SK-N-SH (cell line): ENCODE measurements around the gene ZNF474. TPM values are rescaled to one million over a fixed set of nuclear protein-coding genes. Genes with fewer than 3 reads are reported as not detected.

Experiments
- CTCF ChIA-PET: fragments of 300-600, 350-600 bp; formaldehyde crosslinking; extraction: SDS; loops from one replicate; lab custom pipeline; 2021; lab: Yijun Ruan, JAX
- POLR2A ChIA-PET: fragments of 350-600 bp; sonication (Branson Sonifier 250); formaldehyde crosslinking; extraction: SDS; loops from one replicate; lab custom pipeline; 2020; ENCODE audit warnings: antibody characterized with exemption, inconsistent platforms; lab: Yijun Ruan, JAX
- DNase-seq: peaks from one replicate; pipeline ENCODE4 v3.0.0; 2012
- H2AFZ ChIP-seq: fragments of 200-600 bp; sonication (generic); 2 replicates; pipeline ENCODE4 v1.8.1; 2016; ENCODE audit warnings: antibody characterized with exemption, mild to moderate bottlenecking, low read depth
- H3F3A ChIP-seq: fragments of 200-600 bp; sonication (generic); replicated peaks from 2 replicates; pipeline ENCODE3; 2016; ENCODE audit warnings: antibody characterized with exemption, mild to moderate bottlenecking; ENCODE audit not compliant: insufficient read depth
- H3K27ac ChIP-seq, 2 experiments: fragments of 200-500 bp in 1 of 2; fragments of 200-600 bp in 1 of 2; sonication (Bioruptor generic) in 1 of 2; sonication (generic), shearing (Covaris generic) in 1 of 2; 2 replicates each; pipeline versions ENCODE4 v1.5.1 to v1.6.1; 2014 to 2016; ENCODE audit warnings: low read depth in 2 of 2, inconsistent platforms in 1 of 2, low read length in 1 of 2, mild to moderate bottlenecking in 1 of 2, mixed read lengths in 1 of 2
- H3K27me3 ChIP-seq: fragments of 200-600 bp; sonication (generic), shearing (Covaris generic); 2 replicates; pipeline ENCODE4 v1.6.1; 2016; ENCODE audit warnings: mixed run types; ENCODE audit not compliant: insufficient read depth
- H3K36me3 ChIP-seq, 2 experiments: fragments of 200-500 bp in 1 of 2; fragments of 200-600 bp in 1 of 2; sonication (Bioruptor generic) in 1 of 2; sonication (generic) in 1 of 2; replicated peaks in 1 of 2; 2 replicates each; pipeline versions ENCODE3 to v1.5.1; 2014 to 2016; ENCODE audit warnings: low read length in 1 of 2, mild to moderate bottlenecking in 1 of 2; ENCODE audit not compliant: insufficient read depth in 2 of 2, control insufficient read depth in 1 of 2
- H3K4me1 ChIP-seq, 2 experiments: fragments of 200-500 bp in 1 of 2; fragments of 200-600 bp in 1 of 2; sonication (Bioruptor generic) in 1 of 2; sonication (generic), shearing (Covaris generic) in 1 of 2; 2 replicates each; pipeline versions ENCODE4 v1.5.1 to v1.6.1; 2014 to 2016; ENCODE audit warnings: low read depth in 1 of 2, low read length in 1 of 2, mixed run types in 1 of 2; ENCODE audit not compliant: insufficient read depth in 2 of 2, control insufficient read depth in 1 of 2
- H3K4me2 ChIP-seq: fragments of 200-600 bp; sonication (generic), shearing (Covaris generic); 2 replicates; pipeline ENCODE4 v1.6.1; 2017; ENCODE audit warnings: mixed run types
- H3K4me3 ChIP-seq, 2 experiments: fragments of 200-500 bp in 1 of 2; fragments of 200-600 bp in 1 of 2; sonication (Bioruptor generic) in 1 of 2; sonication (generic), shearing (Covaris generic) in 1 of 2; 2 replicates each; pipeline versions ENCODE4 v1.5.1 to v1.8.1; 2014 to 2016; ENCODE audit warnings: low read depth in 2 of 2, inconsistent platforms in 1 of 2, low read length in 1 of 2, mild to moderate bottlenecking in 1 of 2, mixed read lengths in 1 of 2, moderate library complexity in 1 of 2
- H3K79me2 ChIP-seq: fragments of 200-600 bp; sonication (generic); 2 replicates; pipeline ENCODE4 v1.8.1; 2017; ENCODE audit warnings: mild to moderate bottlenecking; ENCODE audit not compliant: insufficient read depth
- H3K9ac ChIP-seq: fragments of 200-600 bp; sonication (generic); 2 replicates; pipeline ENCODE4 v1.6.1; 2017; ENCODE audit warnings: mixed run types
- H3K9me2 ChIP-seq: fragments of 200-600 bp; sonication (generic); 2 replicates; pipeline ENCODE4 v1.6.1; 2017; ENCODE audit warnings: mixed run types
- H3K9me3 ChIP-seq: fragments of 200-600 bp; sonication (generic); 2 replicates; pipeline ENCODE4 v1.6.1; 2017; ENCODE audit warnings: mixed run types, mild to moderate bottlenecking, moderate library complexity
- H4K20me1 ChIP-seq: fragments of 200-600 bp; sonication (generic); 2 replicates; pipeline ENCODE4 v1.6.1; 2017; ENCODE audit warnings: mild to moderate bottlenecking, mixed run types; ENCODE audit not compliant: insufficient read depth
- EP300 ChIP-seq, 2 experiments: IDR thresholded peaks; 2 replicates each; pipeline versions ENCODE4 v1.4.0 to v1.6.1; 2012; ENCODE audit warnings: borderline replicate concordance in 1 of 2, low read depth in 1 of 2, low read length in 1 of 2
- FOSL2 ChIP-seq: IDR thresholded peaks from 2 replicates; pipeline ENCODE4 v1.4.0; 2012; ENCODE audit warnings: low read depth, mild to moderate bottlenecking, moderate library complexity, borderline replicate concordance
- GATA2 ChIP-seq: sonication (generic); formaldehyde crosslinking; IDR thresholded peaks from 2 replicates; pipeline ENCODE4 v1.5.0; 2020; ENCODE audit warnings: mild to moderate bottlenecking, missing genetic modification reagents
- JUND ChIP-seq: IDR thresholded peaks from 2 replicates; pipeline ENCODE4 v1.4.0; 2012
- MEF2A ChIP-seq: IDR thresholded peaks from 2 replicates; pipeline ENCODE4 v1.4.0; 2012; ENCODE audit warnings: low read depth, borderline replicate concordance
- MXI1 ChIP-seq: IDR thresholded peaks from 2 replicates; pipeline ENCODE4 v1.6.1; 2012; ENCODE audit warnings: mild to moderate bottlenecking, low read depth, low read length, improper control_type of control experiment
- NFIC ChIP-seq: IDR thresholded peaks from 2 replicates; pipeline ENCODE4 v1.4.0; 2012; ENCODE audit warnings: borderline replicate concordance
- RCOR1 ChIP-seq: fragments of 150-350 bp; IDR thresholded peaks from 2 replicates; pipeline ENCODE4 v1.6.1; 2017; ENCODE audit warnings: antibody characterized with exemption, low read length
- TCF12 ChIP-seq: IDR thresholded peaks from 2 replicates; pipeline ENCODE4 v1.4.0; 2012
- TEAD4 ChIP-seq: IDR thresholded peaks from 2 replicates; pipeline ENCODE4 v1.4.0; 2012; ENCODE audit warnings: mild to moderate bottlenecking, borderline replicate concordance; ENCODE audit not compliant: insufficient read depth
- WGBS: methylation state at CpG from one replicate; pipeline ENCODE4 v1.1.6; 2017; ENCODE audit warnings: low lambda C conversion rate; 5-methylcytosine and 5-hydroxymethylcytosine counted together
- polyA plus RNA-seq, 3 experiments: library from polyadenylated mRNA; depleted of rRNA; stranded (reverse); fragments of >200 nt; gene quantifications; 2 replicates each; pipeline ENCODE4 v1.2.3, GENCODE V29; 2012
- TF ChIP-seq, protein P1 (sequence below): IDR thresholded peaks from 2 replicates; pipeline ENCODE4; 2012
- TF ChIP-seq, protein P2 (sequence below): IDR thresholded peaks from 2 replicates; pipeline ENCODE4 v1.6.1; 2012; ENCODE audit warnings: mild to moderate bottlenecking, low read depth, low read length, moderate library complexity
- TF ChIP-seq, protein P3 (sequence below): fragments of 200-600 bp; sonication (generic); IDR thresholded peaks from 2 replicates; pipeline ENCODE4 v1.6.1; 2017; ENCODE audit warnings: antibody characterized with exemption, mild to moderate bottlenecking, moderate library complexity

ZNF474 gene
- polyA plus RNA-seq, 1 of the 3 experiments (the other 2 are of a cell fraction): 0.08 TPM

DNA sequence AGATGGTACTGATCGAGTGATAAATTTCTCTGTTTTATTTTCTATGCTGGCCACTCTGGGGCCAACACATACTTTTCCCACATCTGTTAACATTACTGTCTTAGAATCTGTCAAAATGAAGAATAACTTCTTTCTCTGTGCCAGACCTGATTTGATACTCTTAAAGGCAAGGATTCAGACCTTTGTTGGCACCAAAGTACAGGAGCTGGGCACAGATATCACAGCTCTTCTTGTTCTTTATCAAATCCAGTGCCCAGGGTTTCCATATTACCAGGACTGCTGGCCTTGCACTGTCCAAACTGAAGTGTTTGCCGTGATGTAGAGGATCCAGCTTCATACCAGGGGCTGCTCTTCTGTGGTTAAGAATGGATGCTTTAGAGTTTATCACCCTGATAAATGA lies 20.9 kb downstream of the ZNF474 start:
- no peaks in the 10 kb centered on the region for H3K27me3 ChIP-seq
- H3F3A ChIP-seq: peaks cover 48% of the 10 kb centered on the region
- H3K4me3 ChIP-seq: no peak overlapping the region
- 35% methylated on average over 2 of the region's 2 CpGs for WGBS
- POLR2A ChIA-PET: no interaction called here
- TF ChIP-seq MXI1 (no peak), EP300 (IDR thresholded peaks at IDR 0.05; ENCODE audit: borderline replicate concordance in 1 of 2, low read depth in 1 of 2, low read length in 1 of 2) (peak in 1 of 2 experiments; percentile 36; a peak in 1 of 4 replicates), MEF2A (no peak), TCF12 (peak; percentile 51; the same call in 1 of the 2 replicates), NFIC (peak; percentile 58; the same call in 1 of the 2 replicates)
- TF ChIP-seq, protein P1, sequence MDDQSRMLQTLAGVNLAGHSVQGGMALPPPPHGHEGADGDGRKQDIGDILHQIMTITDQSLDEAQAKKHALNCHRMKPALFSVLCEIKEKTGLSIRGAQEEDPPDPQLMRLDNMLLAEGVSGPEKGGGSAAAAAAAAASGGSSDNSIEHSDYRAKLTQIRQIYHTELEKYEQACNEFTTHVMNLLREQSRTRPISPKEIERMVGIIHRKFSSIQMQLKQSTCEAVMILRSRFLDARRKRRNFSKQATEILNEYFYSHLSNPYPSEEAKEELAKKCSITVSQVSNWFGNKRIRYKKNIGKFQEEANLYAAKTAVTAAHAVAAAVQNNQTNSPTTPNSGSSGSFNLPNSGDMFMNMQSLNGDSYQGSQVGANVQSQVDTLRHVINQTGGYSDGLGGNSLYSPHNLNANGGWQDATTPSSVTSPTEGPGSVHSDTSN: peak; percentile 85
- TF ChIP-seq, protein P2, sequence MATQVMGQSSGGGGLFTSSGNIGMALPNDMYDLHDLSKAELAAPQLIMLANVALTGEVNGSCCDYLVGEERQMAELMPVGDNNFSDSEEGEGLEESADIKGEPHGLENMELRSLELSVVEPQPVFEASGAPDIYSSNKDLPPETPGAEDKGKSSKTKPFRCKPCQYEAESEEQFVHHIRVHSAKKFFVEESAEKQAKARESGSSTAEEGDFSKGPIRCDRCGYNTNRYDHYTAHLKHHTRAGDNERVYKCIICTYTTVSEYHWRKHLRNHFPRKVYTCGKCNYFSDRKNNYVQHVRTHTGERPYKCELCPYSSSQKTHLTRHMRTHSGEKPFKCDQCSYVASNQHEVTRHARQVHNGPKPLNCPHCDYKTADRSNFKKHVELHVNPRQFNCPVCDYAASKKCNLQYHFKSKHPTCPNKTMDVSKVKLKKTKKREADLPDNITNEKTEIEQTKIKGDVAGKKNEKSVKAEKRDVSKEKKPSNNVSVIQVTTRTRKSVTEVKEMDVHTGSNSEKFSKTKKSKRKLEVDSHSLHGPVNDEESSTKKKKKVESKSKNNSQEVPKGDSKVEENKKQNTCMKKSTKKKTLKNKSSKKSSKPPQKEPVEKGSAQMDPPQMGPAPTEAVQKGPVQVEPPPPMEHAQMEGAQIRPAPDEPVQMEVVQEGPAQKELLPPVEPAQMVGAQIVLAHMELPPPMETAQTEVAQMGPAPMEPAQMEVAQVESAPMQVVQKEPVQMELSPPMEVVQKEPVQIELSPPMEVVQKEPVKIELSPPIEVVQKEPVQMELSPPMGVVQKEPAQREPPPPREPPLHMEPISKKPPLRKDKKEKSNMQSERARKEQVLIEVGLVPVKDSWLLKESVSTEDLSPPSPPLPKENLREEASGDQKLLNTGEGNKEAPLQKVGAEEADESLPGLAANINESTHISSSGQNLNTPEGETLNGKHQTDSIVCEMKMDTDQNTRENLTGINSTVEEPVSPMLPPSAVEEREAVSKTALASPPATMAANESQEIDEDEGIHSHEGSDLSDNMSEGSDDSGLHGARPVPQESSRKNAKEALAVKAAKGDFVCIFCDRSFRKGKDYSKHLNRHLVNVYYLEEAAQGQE: 0 out of 2 replicates have a peak, but pooled peaks have one; percentile 49
- H3K9ac ChIP-seq: peak overlapping the region; percentile 63; the same call in 1 of the 2 replicates
- no peaks in the 10 kb centered on the region for H3K36me3 ChIP-seq
- H2AFZ ChIP-seq: peak overlapping the region; percentile 30; the same call in 1 of the 2 replicates
- peak overlapping the region; percentile 68 to 93; a peak in 3 of 4 replicates for H3K27ac ChIP-seq
- CTCF ChIA-PET: no interaction called here
- no peaks in the 10 kb centered on the region for H3K9me2 ChIP-seq
- peaks cover 3 to 43% of the 10 kb centered on the region in 2 experiments for H3K4me1 ChIP-seq
- H3K79me2 ChIP-seq: no peaks in the 10 kb centered on the region
- H3K9me3 ChIP-seq: no peaks in the 10 kb centered on the region
- peak overlapping the region; percentile 54 for H3K4me2 ChIP-seq
- H4K20me1 ChIP-seq: no peaks in the 10 kb centered on the region
- DNase-seq: peak; percentile 27

DNA sequence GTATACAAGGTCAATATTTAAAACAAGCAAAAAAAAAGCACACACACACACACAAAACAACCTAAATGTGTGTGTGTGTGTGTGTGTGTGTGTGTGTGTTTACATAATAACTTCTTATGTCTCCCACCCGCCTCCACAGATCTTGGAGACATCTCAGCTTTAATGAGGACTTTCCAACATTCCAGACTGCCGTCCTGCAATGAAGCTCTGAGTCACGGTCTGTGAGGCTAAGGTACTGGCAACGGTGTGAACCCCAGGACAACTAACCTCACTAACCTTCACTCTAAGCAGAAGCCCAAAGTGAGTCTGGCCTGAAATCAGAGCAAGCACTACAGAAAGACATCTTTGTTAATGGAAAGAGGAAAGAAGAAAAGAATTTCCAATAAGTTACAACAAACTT lies 22.3 kb downstream of the ZNF474 start:
- Histone ChIP-seq H3K9me2 (no peaks in the 10 kb centered on the region), H3K36me3 (no peaks in the 10 kb centered on the region), H3K4me3 (no peak overlapping the region; a peak in 1 of 4 replicates), H3K79me2 (no peaks in the 10 kb centered on the region), H3K9me3 (no peaks in the 10 kb centered on the region), H2AFZ (no peak overlapping the region; the same call in 1 of the 2 replicates), H3K4me2 (peak overlapping the region; percentile 60), H3K27me3 (no peaks in the 10 kb centered on the region), H3K9ac (peak overlapping the region; percentile 63), H3F3A (peaks cover 48% of the 10 kb centered on the region), H3K27ac (peak overlapping the region in 1 of 2 experiments; percentile 93; a peak in 3 of 4 replicates), H3K4me1 (peaks cover 3 to 47% of the 10 kb centered on the region in 2 experiments), H4K20me1 (no peaks in the 10 kb centered on the region)
- ChIA-PET POLR2A (no interaction called here), CTCF (interaction anchor here (0.6 kb wide), 1 partner anchor 13 kb away, joined by 3 read pairs; no protein-coding TSS in a partner anchor)
- DNase-seq: no peak
- TF ChIP-seq RCOR1 (no peak), GATA2 (CRISPR knock-in tag) (no peak), TEAD4 (no peak), FOSL2 (peak; percentile 53; the same call in 1 of the 2 replicates), JUND (peak; percentile 27; the same call in 1 of the 2 replicates), MEF2A (no peak), NFIC (peak; percentile 7; the same call in 1 of the 2 replicates)
- TF ChIP-seq, protein P2: no peak
- TF ChIP-seq, protein P3, sequence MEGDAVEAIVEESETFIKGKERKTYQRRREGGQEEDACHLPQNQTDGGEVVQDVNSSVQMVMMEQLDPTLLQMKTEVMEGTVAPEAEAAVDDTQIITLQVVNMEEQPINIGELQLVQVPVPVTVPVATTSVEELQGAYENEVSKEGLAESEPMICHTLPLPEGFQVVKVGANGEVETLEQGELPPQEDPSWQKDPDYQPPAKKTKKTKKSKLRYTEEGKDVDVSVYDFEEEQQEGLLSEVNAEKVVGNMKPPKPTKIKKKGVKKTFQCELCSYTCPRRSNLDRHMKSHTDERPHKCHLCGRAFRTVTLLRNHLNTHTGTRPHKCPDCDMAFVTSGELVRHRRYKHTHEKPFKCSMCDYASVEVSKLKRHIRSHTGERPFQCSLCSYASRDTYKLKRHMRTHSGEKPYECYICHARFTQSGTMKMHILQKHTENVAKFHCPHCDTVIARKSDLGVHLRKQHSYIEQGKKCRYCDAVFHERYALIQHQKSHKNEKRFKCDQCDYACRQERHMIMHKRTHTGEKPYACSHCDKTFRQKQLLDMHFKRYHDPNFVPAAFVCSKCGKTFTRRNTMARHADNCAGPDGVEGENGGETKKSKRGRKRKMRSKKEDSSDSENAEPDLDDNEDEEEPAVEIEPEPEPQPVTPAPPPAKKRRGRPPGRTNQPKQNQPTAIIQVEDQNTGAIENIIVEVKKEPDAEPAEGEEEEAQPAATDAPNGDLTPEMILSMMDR: no peak
- 27% methylated on average over 4 of the region's 4 CpGs for WGBS
